Esophagus muscularis mucosa (tissue), 4 donors: ENCODE measurements around the gene GLRB. TPM values are rescaled to one million over a fixed set of nuclear protein-coding genes. Genes with fewer than 3 reads are reported as not detected.

ENCODE experiments used
- DNase-seq: peaks from one replicate; pipeline ENCODE4 v3.0.0-alpha.2; 2017; ENCODE audit errors: extremely low spot score
- H3K27ac ChIP-seq, 4 donors: fragments of 200-600 bp; sonication (generic); replicated peaks in 1 of 4; 1 replicate in 3 of 4; 2 replicates in 1 of 4; pipeline ENCODE4 v1.5.1; 2016 to 2019; ENCODE audit warnings: mild to moderate bottlenecking in 1 of 4
- H3K27me3 ChIP-seq, 4 donors: fragments of 200-600 bp; sonication (generic); one replicate each; pipeline versions ENCODE4 v1.5.1 to v1.6.0; 2016 to 2019
- H3K36me3 ChIP-seq, 4 donors: fragments of 200-600 bp; sonication (generic); one replicate each; pipeline ENCODE4 v1.5.1; 2016 to 2019
- H3K4me1 ChIP-seq, 4 donors: fragments of 200-600 bp; sonication (generic); one replicate each; pipeline ENCODE4 v1.5.1; 2016 to 2019
- H3K4me3 ChIP-seq, 4 donors: fragments of 200-600 bp; sonication (generic); 1 replicate in 2 of 4; 2 replicates in 2 of 4; pipeline ENCODE4 v1.5.1; 2016 to 2019; ENCODE audit warnings: mild to moderate bottlenecking in 4 of 4, moderate library complexity in 1 of 4
- H3K9me3 ChIP-seq, 4 donors: fragments of 200-600 bp; sonication (generic); 1 replicate in 3 of 4; 2 replicates in 1 of 4; pipeline ENCODE4 v1.5.1; 2016 to 2019
- EP300 ChIP-seq: sonication (generic); formaldehyde crosslinking; IDR thresholded peaks from one replicate; pipeline ENCODE4 v1.6.1; 2017; ENCODE audit warnings: antibody characterized with exemption
- POLR2A ChIP-seq: fragments of 450-650 bp; IDR thresholded peaks from one replicate; pipeline ENCODE4 v1.6.1; 2017; ENCODE audit warnings: antibody characterized with exemption, moderate library complexity, mild to moderate bottlenecking, low read depth
- POLR2AphosphoS5 ChIP-seq, 2 donors: sonication (generic); formaldehyde crosslinking; IDR thresholded peaks; one replicate each; pipeline ENCODE4 v1.6.1; 2017; ENCODE audit warnings: antibody characterized with exemption in 2 of 2
- WGBS: methylation state at CpG from one replicate; pipeline ENCODE4 v1.1.5; 2018; 5-methylcytosine and 5-hydroxymethylcytosine counted together
- intact Hi-C: fragments of 100-400 bp; cut with DNase I; formaldehyde crosslinking; loops from one replicate; pipeline ENCODE4 v1.15.1; 2023
- total RNA-seq, 4 donors: library from RNA; depleted of rRNA; stranded (reverse); fragments of >200 nt; gene quantifications; one replicate each; pipeline versions ENCODE4 v1.1.0 to v1.2.1, GENCODE V29; 2016
- TF ChIP-seq, protein P1 (sequence below), 3 experiments: fragments of 200-600 bp in 2 of 3; fragments of 450-650 bp in 1 of 3; sonication (generic) in 2 of 3; IDR thresholded peaks; one replicate each; pipeline ENCODE4 v1.5.1; 2017 to 2019; ENCODE audit warnings: antibody characterized with exemption in 3 of 3, mild to moderate bottlenecking in 2 of 3, moderate library complexity in 1 of 3

GLRB gene
- total RNA-seq, 4 donors from 2014 or later = 1.5 to 2.1 (median 1.8) TPM

DNA sequence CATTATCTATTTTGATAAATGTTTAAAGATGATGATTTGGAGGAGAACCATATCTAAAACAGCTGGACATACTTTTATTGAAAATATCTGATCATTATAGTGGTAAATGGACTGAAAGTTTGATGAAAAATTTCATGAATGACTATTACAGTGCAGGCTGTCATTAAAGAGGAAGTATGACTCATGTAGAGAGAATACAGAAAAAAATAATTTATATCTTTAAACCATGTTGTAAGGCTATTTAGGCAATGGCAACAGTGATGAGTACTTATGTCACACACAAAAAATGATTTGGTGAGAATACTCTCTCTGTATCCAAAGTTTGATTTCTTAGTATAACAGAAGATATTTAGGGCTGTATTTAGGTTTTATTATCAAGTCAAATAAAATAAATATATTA lies 3.9 kb upstream of the GLRB start:
- H3K4me1 ChIP-seq = peaks cover 0 to 15% (median 7%) of the 10 kb centered on the region in 4 donors
- TF ChIP-seq POLR2AphosphoS5 (IDR thresholded peaks at IDR 0.05) = no peak
- no peak for TF ChIP-seq EP300
- TF ChIP-seq, protein P1, sequence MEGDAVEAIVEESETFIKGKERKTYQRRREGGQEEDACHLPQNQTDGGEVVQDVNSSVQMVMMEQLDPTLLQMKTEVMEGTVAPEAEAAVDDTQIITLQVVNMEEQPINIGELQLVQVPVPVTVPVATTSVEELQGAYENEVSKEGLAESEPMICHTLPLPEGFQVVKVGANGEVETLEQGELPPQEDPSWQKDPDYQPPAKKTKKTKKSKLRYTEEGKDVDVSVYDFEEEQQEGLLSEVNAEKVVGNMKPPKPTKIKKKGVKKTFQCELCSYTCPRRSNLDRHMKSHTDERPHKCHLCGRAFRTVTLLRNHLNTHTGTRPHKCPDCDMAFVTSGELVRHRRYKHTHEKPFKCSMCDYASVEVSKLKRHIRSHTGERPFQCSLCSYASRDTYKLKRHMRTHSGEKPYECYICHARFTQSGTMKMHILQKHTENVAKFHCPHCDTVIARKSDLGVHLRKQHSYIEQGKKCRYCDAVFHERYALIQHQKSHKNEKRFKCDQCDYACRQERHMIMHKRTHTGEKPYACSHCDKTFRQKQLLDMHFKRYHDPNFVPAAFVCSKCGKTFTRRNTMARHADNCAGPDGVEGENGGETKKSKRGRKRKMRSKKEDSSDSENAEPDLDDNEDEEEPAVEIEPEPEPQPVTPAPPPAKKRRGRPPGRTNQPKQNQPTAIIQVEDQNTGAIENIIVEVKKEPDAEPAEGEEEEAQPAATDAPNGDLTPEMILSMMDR (IDR thresholded peaks at IDR 0.05) = no peak
- no peak for TF ChIP-seq POLR2A
- no peak overlapping the region for H3K4me3 ChIP-seq
- H3K36me3 ChIP-seq = no peaks in the 10 kb centered on the region
- no peak for DNase-seq
- no peak overlapping the region for H3K27ac ChIP-seq
- H3K27me3 ChIP-seq = peaks cover 0 to 6% (median 0%) of the 10 kb centered on the region in 4 donors
- intact Hi-C loops = no loop called here
- H3K9me3 ChIP-seq = no peaks in the 10 kb centered on the region

DNA sequence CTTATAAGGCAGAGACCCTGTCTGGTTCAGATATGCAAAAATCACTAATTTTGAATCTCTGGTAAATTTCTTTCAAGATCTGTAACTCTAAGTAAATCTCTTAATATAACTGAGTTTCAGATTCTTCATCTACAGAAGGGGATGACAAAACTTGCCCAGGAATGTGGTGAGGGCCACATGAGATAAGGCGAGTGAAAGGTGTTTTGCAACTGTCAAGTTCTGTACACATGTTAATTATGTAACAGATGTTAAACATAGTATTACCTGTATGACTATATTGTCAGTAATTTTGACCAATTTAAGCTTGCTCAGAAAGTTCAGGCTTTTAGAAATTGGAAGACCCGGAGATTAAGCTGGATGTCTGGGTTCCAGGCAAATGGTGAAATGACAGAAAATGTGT lies 549 bp upstream of the GLRB start:
- DNase-seq = no peak
- Histone ChIP-seq H3K27ac (no peak overlapping the region), H3K27me3 (peaks cover 0 to 6% (median 0%) of the 10 kb centered on the region in 4 donors), H3K36me3 (no peaks in the 10 kb centered on the region), H3K4me1 (peaks cover 0 to 16% (median 7%) of the 10 kb centered on the region in 4 donors), H3K9me3 (no peaks in the 10 kb centered on the region), H3K4me3 (peak overlapping the region; percentile 65 to 76 (median 69))
- WGBS = 75% methylated on average over 2 of the region's 2 CpGs
- TF ChIP-seq EP300 (no peak), POLR2AphosphoS5 (IDR thresholded peaks at IDR 0.05) (no peak), POLR2A (no peak)
- TF ChIP-seq, protein P1 (IDR thresholded peaks at IDR 0.05) = no peak
- intact Hi-C loops = no loop called here

DNA sequence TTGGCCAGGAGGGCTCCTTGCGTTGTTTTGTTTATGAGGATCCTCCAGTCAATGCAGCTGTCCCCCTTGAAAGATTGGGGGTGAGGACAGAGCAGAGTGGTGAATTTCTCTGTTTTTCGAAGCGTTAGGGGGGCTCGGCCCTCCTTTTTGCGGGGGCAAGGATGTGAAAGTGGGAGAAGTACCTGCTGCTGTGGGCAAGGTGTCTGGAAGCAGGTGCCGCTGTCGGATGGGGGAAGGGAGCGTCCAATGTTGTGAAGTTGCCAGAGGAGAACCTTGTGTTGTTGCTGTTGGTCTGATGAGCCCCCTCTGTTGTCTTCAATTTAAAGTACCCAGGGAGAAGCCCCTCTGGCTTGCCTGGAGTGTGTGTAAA lies 613 bp downstream of the GLRB start:
- Histone ChIP-seq H3K27me3 (peaks cover 0 to 6% (median 0%) of the 10 kb centered on the region in 4 donors), H3K27ac (no peak overlapping the region), H3K9me3 (no peaks in the 10 kb centered on the region), H3K4me1 (peaks cover 0 to 16% (median 7%) of the 10 kb centered on the region in 4 donors), H3K36me3 (no peaks in the 10 kb centered on the region), H3K4me3 (peak overlapping the region; percentile 65 to 76 (median 69))
- intact Hi-C loops = no loop called here
- TF ChIP-seq EP300 (no peak), POLR2A (no peak), POLR2AphosphoS5 (IDR thresholded peaks at IDR 0.05) (no peak)
- TF ChIP-seq, protein P1 (IDR thresholded peaks at IDR 0.05) = no peak
- WGBS = 3% methylated on average over 8 of the region's 8 CpGs
- DNase-seq = no peak

DNA sequence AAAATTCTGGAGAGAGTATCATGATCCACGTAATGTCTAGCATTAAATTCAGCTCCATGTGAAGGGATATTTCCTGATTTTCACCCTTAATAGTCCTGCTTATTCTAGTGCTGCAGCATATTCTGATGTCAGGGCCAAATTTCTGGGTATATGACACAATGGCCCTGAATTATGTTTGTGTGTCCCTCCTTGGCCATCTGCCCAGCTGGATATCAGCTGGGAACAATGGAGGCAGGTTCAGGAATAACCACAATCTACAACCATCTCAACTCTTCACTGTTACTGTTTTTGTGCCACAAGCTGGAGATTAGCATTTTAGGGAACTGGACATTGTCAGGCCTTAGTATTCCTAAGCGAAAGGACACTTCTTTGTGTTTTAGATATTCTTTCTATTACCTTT lies 3.5 kb downstream of the GLRB start:
- intact Hi-C loops = no loop called here
- WGBS = 84% methylated on average over 2 of the region's 2 CpGs
- no peak overlapping the region for H3K4me3 ChIP-seq
- H3K9me3 ChIP-seq = no peaks in the 10 kb centered on the region
- H3K27me3 ChIP-seq = peaks cover 0 to 6% (median 0%) of the 10 kb centered on the region in 4 donors
- no peaks in the 10 kb centered on the region for H3K36me3 ChIP-seq
- DNase-seq = no peak
- H3K4me1 ChIP-seq = peaks cover 0 to 16% (median 7%) of the 10 kb centered on the region in 4 donors
- no peak for TF ChIP-seq POLR2A
- TF ChIP-seq EP300 = no peak
- TF ChIP-seq, protein P1 (IDR thresholded peaks at IDR 0.05) = no peak
- TF ChIP-seq POLR2AphosphoS5 (IDR thresholded peaks at IDR 0.05) = no peak
- no peak overlapping the region for H3K27ac ChIP-seq

DNA sequence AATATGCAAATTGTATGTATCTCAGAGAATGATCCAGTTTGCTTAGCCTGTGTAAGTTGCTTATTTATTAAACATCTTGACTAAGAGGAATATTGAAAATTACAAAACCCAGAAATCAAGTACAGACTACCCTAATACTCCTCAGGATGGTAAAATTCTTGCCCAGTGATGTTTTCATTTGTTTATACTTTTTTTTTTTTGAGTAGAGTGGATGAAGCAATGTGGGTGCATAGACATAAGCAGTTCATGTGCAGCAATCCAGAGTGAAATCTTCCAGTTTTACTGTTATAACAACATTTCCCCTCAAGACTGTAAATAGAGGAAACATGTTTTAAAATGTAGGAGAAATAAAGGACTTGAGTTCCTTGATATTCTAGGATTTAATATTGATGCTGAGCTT lies 4.7 kb downstream of the GLRB start:
- no peaks in the 10 kb centered on the region for H3K9me3 ChIP-seq
- H3K4me3 ChIP-seq = no peak overlapping the region
- TF ChIP-seq EP300 (no peak), POLR2AphosphoS5 (IDR thresholded peaks at IDR 0.05) (no peak), POLR2A (no peak)
- TF ChIP-seq, protein P1 (IDR thresholded peaks at IDR 0.05) = no peak
- H3K36me3 ChIP-seq = no peaks in the 10 kb centered on the region
- DNase-seq = no peak
- peaks cover 0 to 6% (median 0%) of the 10 kb centered on the region in 4 donors for H3K27me3 ChIP-seq
- intact Hi-C loops = no loop called here
- peaks cover 0 to 15% (median 7%) of the 10 kb centered on the region in 4 donors for H3K4me1 ChIP-seq
- no peak overlapping the region for H3K27ac ChIP-seq
